ENCODE data around the gene LIMK2.
"Not testable (repeated sequence)": the region's sequence is repeated elsewhere in the genome, so short reads cannot be mapped to it uniquely, and the experiment has no call there.

LIMK2 gene

GRCh38 chr22:31290494-31291471, 78.7 kb downstream of the LIMK2 start:
- peak; percentile 97 for DNase-seq (ENCODE audit: low spot score)

- no peak for DNase-seq (ENCODE audit: low spot score)
Observed at GRCh38 chr22:31291481-31292235, 79.6 kb downstream of the LIMK2 start.

DNA sequence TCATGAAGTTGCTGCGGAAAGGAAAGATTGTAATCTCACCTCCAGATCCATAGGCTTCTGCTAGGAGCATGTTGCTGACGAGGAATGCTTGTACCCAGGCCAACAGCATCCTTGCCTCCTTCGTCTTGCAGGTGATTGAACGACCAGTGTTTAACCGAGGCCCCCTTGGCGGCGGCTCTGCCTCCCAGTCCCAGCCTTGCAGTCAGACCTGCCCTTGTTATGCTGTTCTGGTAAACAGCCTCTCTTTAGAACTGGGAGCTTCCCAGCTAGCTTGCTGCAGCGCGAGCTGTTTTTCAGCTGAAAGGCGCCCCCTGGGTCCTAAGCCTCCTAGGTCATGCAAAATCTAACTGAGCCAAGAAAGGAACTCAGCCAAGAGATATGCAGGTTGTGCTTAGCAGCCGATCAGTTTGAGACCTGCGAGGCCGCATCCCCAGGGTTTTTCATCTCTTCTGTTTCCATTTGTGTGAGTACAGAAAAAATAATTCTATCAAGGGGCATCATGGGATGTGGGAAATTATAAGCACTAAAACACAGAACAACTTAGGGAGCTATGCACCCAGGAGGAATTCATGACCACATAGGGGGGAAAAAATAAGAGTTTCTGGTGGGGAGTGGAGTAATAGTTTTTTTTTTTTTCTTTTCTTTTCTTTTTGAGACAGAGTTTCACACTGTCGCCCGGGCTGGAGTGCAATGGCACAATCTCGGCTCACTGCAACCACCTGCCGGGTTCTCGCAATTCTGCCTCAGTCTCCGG, 80.3 kb downstream of the LIMK2 start, which contains the start of gene PIK3IP1:
PIK3IP1 (minus strand) TSS at position 253 of the 754 bp plus-strand sequence; CDS start at position 109, 144 bp downstream.
- peak; percentile 88 for DNase-seq (ENCODE audit: low spot score)

DNA sequence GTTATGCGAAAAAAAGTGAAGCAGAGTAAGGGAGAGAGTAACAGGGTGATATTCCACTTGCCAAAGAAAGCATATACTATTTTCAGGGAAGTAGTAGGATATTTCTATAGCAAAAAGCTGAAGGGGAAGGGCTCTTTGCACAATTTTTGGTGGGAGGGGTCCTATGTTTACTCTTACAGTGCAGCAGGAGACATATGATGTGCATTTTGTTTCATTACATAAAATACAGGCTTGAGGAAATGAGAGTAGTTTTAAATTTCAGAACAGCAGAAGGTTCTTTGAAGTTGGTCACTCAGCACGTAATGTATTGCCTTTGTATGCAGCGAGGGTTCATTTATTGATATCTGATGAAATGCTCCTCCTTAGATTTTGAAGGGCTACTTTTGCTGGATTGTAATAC, 83.3 kb downstream of the LIMK2 start:
- no peak for DNase-seq (ENCODE audit: low spot score)

DNA sequence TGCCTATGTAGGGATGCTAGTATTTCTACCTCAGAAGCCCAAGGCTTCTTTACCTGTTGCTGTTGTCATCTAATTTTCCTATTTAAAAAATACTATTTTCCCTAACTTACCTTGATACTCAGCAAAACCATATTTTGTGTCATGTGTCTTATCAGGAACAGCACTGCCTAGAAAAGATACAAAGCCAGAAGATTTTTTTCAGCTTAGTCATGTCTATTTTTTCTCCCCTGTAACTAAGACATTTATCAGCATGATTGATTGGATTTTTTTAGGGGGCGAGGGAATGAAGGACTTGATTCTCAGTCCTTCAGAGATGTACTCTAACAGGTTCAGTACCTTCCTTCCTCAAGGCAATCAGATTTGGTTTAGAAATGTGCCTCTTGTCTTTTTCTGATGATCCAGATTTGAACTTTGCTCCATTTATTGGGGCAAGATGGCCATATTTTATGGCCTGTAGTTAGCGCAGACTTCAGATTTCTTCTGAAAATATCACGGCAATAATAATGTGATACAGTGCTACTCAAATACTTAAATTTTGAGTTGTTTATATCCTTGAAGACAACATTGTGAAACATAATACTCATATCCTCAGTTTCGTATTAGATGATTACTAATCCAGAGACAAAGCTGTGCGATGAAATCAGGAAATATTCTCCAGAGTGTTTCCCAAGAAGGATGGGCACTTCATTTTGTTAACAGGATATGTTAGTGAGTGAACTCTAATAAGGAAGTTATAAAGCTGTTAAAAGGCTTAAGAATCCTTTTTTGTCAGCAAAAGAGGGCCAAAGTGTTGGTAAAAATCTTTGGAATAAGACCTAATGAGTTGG, 83.9 kb downstream of the LIMK2 start:
- no peak for DNase-seq (ENCODE audit: low spot score)

- no peak for DNase-seq (ENCODE audit: low spot score)
Observed at GRCh38 chr22:31300896-31301295, 88.8 kb downstream of the LIMK2 start.

DNA sequence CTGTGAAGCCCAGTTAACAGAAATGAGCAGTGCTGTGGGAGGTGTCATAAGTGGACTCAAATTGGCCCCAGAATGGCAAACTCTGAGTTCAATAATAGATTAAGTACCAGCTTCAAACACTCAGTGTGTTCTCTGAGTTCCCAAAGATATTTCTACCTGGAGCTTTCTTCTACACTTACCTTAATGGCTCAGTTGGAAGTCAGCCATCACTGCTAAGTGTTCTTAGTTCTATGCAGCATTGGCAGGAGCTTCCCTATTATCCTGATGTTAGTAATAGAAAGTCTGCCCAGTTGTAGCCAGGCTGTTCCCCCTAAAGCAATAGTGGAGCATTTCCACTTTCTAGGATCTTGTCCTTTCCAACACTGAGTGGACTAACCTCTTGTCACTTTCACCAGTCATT, 89.9 kb downstream of the LIMK2 start:
- no peak for DNase-seq (ENCODE audit: low spot score)

DNA sequence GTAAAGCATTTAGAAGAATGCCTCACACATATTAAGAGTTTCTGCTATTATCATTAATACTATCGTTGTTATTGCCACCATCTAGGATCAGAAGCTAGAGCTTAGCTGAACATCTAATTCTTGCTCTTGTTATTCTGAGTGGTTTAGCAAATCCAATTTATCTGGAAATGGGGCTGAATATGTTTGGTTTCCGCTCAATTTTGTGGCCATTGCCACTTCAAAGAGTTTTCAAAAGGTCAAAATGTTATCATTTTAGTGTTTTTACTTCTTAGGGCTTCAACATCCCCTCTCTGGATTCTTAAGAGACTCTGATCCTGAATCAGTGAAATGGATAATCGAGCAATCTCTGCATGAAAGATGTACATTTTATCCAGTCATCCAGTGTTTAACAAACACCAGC, 90.4 kb downstream of the LIMK2 start:
- DNase-seq (ENCODE audit: low spot score), result no peak

- no peak for DNase-seq (ENCODE audit: low spot score)
Observed at GRCh38 chr22:31305194-31305593, 93.1 kb downstream of the LIMK2 start.

- no peak for DNase-seq (ENCODE audit: low spot score)
Observed at GRCh38 chr22:31308181-31308580, 96.1 kb downstream of the LIMK2 start.

GRCh38 chr22:31313366-31314147, 101.5 kb downstream of the LIMK2 start:
- DNase-seq (ENCODE audit: low spot score), result peak; percentile 72

DNA sequence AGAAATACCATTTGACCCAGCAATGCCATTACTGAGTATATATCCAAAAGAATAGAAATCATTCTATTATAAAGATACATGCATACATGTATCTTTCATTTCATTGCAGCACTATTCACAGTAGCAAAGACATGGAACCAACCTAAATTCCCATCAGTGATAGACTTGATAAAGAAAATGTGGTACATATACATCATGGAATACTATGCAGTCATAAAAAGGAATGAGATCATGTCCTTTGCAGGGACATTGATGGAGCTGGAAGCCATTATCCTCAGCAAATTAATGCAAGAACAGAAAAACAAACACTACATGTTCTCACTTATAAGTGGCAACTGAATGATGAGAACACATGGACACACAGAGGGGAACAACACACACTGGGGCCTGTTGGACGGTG, 102.1 kb downstream of the LIMK2 start:
- DNase-seq (ENCODE audit: low spot score), result not testable (repeated sequence)

GRCh38 chr22:31321421-31321820, 109.3 kb downstream of the LIMK2 start:
- no peak for DNase-seq (ENCODE audit: low spot score)

DNA sequence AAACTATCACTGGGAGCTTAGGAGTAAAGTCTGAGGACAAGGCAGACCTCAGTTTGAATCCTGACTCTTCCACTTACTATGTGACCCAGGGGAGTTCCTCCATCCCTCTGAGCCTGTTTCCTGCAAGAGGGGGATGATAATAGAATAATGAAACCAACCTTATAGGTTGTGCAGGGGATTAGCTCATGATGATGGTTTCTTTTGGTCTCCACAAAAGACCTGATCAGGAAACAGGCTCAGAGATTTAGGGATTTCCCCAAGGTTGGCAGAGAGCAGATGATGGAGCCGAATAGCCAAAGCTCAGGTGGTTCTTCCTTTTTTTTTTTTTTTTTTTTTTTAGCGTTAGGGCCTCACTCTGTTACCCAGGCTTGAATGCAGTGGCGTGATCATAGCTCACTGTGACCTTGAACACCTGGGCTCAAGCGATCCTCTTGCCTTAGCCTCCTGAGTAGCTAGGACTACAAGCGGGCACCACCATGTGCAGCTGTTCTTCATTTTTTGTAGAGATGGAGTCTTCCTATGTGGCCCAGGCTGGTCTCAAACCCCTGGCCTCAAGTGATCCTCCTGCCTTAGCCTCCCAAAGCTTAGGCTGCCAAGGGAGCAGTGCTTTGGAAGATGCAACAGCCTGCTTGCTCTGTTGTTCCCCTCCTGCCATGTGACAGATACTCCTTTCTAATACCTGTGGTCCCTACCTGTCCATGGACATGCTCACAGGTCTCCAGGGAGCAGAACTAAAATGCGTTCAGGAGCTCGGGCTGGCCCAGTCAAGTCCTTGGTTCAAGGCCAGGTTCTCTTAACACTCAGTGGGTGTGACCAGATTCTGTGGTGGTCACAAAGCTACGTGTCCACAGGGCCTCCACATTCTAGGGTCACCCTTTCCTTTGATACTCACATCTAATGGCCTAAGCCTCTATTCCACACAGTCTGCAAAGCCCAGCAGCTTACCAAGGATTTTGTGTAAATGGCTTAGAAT, 111.8 kb downstream of the LIMK2 start:
- no peak for DNase-seq (ENCODE audit: low spot score)

GRCh38 chr22:31326877-31327276, 114.8 kb downstream of the LIMK2 start:
- no peak for DNase-seq (ENCODE audit: low spot score)

DNA sequence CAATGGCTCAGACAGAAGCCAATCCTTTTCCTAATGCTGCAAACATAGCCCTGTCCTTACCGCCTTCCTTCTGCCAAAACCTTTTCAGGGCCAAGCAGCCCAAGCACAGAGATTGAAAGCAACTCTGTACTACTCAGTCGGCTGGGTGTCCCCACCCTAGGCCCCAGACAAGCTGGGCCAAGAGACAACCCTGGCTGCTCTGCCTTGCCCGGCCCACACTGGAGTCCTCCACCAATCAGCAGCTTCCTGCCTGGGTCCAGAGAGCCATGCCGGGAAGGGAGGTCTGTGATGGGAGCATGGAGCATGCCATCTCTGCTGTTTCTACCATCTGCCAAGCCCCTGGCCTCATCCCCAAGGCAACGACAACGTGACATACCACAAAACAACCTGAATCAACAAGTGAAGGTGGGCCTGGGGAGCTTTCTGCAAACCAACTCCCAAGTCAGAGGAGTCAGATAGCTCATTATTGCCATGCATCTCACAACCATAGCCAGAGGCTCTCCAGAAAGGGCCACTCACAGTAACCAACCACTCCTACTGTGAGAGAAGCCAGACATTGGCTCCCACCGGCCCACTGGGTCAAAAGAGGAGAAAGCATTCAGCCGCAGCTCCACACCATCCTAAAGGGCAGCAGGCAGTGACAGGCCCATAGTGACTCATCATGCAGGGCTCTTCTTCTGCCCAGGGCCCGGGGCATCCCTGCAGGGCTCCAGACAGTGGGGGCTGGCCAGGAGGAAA, 115.9 kb downstream of the LIMK2 start:
- no peak for DNase-seq (ENCODE audit: low spot score)

DNA sequence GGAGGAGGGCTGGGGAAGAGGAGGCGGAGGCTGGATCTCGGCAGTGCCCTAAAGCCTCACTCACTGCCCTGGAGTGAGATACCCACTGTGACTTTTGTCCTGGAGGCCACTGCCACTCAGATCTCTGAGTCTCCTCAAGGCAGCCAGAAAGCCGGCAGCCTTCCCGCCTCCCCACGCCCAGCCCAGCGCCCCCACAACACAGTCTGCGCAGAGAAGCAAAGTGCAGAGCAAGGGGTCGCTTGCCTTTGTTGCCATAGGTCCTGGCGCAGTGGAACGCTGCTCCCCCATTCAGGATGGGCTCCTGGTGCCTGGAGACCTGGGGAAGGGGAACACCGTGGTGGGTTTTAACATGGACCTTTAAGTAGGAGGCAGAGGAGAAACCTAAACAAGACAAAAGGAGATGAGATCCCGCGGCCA, 116.5 kb downstream of the LIMK2 start:
- no peak for DNase-seq (ENCODE audit: low spot score)

DNA sequence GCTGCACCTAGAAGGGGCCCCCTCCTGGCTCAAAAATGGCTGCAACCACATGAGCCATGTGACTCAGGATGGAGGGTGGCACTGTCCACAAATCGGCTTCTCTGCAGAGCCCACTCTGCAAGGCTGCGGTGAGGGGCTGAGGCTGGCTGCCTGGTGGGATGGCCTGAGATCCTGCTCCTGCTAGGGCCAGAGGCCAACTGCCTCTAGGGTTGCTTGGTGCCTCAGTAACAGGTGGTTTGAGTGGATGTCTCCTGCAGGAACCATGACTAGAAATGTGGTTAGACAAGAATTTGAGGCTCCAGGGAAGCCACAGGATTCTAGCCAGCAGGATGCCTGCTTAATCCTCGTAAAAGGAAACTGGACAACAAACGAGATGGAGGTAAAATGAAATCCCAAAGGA, 116.9 kb downstream of the LIMK2 start:
- DNase-seq (ENCODE audit: low spot score), result no peak
